Dermis microvascular lymphatic vessel endothelial cell (primary cell): ENCODE data around the gene CDC20. TPM values are rescaled to one million over a fixed set of nuclear protein-coding genes. Genes with fewer than 3 reads are reported as not detected.

Experiments
- DNase-seq, 2 donors: peaks; one replicate each; pipeline versions ENCODE4 v3.0.0 to v3.0.0-alpha.2; 2010; ENCODE audit warnings: low read depth in 2 of 2
- total RNA-seq: library from RNA; depleted of rRNA; stranded (reverse); fragments of >200 nt; gene quantifications from 2 replicates; pipeline ENCODE4 v1.2.1, GENCODE V29; 2014

The CDC20 gene
- total RNA-seq, 1 donor from 2014 or later: 53.7 TPM

DNA sequence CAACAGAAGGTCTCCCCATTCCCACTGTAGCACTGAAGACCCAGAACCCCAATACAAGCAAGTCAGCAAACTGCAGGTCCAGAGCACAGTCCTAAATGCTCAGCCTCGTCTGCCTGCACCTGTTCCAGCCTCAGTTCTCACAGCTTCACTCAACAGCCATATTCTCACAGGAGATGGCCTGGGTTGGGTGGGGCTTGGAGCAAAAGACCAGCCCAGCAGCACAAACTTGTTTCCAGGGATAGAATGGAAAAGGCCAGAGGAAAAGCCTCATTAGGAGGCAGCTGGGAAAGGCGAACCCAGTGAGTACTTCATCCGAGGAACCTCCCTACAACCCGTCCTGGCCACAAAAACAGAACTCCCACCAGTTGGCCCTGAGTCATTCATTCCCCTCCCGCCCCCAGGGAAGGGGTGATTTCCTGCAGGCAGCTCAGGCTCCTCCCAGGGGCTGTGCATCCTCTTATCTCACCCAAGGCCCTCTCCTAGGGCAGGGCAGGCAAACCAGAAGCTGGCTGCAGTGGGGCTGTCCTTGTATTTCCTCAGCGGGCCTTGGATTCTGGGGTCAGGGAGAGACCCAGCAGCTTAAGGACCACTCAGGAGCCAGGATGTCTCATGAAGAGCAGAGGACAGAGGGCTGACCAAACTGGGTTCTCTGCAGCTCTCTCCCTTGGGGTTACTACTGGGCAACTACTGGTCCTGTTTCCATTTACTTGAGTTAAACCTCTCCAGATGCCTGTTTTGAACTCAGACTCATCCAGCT lies 28.6 kb upstream of the CDC20 start:
- DNase-seq: peak; percentile 83 to 94

DNA sequence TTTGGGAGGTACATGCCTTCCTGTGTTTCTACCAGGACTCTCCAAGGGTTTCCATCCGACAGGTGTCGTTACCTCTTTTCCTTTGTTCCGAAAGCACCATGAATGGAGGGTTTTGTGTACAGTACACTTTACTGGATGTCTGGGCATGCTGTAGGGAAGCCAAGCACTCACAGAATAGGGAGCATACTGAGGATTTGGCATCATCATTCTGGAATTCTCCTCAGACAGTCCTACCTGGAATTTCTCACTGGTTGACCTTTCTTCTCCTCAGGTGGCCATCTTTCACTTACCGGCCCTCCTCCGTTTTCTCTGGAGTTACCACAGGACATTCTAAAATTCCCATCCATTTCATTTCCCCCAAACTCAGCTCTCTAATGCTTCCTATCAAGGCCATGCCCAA lies 27.1 kb upstream of the CDC20 start:
- no peak for DNase-seq

DNA sequence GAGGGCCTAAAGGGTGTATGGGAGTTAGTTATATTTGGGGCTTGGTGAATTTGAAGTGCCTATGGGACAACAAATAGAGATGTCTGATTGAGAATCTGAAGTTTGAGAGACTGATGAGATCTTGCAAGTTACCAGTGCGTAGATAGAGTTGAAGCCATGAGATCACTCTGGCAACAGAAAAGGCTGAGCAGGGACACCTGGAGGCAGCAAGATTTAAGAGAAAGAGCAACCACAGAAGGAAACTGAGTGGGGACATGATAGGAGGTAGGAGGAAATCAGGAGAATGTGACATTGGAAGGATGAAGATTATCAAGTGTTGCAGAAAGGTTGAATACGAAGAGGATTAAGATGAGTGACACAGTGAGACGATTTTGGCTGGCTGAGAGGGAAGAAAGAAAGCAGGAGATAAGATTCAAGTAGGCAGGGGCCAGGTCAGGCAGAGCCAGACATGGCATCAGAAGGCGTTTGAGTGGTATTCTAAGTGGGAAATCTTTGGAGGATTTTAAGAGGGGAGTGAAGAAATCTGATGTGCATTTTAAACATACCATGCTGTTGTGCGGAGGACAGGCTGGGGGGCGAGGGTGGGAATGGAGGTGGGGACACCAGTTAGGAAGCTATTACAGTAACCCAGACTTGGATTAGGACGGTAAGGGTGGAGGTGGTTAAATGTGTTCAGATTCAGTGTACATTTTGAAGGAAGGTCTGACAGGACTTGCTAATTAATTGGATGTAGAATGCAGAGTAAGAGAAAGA lies 24.2 kb upstream of the CDC20 start:
- no peak for DNase-seq

DNA sequence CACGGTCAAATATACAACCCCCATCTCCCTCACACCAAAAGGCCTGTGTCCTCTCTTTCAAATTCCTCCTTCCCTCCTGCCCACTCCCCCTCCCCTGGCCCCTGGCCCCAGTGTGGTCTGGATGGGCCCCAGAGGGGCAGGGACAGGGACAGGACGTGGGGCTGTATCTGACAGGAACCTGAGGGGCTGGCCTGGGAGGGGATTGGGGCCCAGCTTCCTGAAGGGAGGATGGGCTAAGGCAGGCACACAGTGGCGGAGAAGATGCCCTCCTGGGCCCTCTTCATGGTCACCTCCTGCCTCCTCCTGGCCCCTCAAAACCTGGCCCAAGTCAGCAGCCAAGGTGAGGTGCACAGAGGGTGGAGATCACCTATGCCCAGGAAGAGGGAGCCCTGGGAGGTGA lies 21.2 kb upstream of the CDC20 start, which contains the start of gene MPL:
MPL (plus strand) TSS at position 231 of the 400 bp plus-strand sequence; CDS start at position 262, 31 bp downstream.
- DNase-seq: no peak

DNA sequence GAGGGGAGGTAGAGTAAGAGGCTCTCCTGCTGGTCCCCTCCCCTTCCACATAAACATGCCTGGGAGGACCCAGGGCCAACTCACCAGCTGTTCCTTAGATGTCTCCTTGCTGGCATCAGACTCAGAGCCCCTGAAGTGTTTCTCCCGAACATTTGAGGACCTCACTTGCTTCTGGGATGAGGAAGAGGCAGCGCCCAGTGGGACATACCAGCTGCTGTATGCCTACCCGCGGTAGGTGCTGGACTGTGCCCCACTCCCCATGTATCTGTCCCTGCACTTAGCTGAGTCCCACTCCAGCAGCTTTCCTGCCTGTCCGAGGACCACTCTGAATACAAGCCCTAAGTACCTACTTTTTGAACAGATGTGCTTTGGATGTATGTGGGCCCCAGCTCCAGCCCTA lies 20.8 kb upstream of the CDC20 start:
- no peak for DNase-seq

DNA sequence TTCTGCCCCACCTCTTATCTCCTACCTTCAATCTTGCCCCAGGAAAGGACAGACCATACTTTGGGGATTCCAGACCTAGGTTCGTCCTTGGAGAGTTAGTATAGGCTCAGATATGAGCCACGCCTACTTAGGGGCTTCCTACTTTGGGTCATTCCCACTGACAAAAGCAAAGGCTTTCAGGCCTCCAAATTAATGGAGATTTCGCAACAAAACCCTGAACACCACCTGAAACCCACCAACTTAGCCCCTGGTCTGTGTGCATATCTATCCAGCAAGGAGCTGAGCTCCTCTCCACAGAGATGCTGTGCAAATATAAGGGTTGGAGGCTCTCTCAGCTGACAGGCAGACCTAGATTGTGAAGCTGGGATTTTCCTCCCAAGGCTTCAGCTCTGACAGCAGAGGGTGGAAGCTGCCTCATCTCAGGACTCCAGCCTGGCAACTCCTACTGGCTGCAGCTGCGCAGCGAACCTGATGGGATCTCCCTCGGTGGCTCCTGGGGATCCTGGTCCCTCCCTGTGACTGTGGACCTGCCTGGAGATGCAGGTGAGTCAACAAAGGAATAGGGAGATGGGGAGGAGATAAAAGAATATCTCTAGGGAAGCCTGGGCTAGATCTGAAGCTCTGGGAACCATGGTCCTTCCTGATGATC lies 19.1 kb upstream of the CDC20 start:
- no peak for DNase-seq

DNA sequence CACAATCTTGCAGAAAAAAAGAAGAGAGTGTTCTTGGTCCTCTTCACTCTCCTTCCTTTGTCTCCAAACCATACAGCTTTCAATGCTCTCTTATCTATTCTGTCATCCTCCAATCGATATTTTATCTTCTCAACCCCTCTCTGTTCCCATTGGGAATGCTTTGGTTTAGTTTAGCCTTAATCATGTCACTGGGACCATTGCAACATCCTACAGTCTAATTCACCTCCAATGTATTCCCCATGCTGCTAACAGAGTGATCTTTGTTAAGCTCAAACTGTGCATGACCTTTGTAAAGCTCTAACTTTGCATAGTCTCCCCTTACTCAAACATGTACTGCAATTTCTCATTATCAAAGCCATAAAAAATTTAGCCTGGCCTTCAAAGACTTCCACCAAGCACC lies 18.2 kb upstream of the CDC20 start:
- DNase-seq: no peak

DNA sequence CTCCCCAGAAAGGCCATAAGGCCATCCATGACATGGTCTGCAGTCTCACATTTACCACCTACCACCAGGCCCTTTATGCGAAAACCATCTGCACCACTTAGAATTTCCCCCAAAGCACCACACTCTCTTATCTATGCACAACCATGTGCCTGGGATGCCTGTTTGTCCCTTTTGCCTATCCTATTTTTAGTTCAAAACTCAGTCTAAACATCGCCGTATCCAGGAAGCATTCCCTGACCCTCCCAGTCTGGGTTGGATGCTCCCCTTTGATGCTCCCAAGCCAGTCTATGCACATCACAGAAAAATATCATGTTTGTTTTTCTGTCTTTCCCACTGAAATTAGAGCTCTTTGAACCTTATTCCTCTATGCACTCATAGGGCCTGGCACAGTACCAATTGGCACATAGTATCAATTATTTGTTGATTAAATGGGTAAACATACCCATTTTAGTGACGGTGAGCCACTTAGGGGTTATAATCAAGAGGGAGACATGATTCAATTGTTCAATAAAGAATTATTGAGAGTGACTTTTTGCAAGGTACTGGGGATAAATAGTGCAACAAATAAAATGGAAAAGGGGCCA lies 14.4 kb upstream of the CDC20 start:
- peak; percentile 85 to 91 for DNase-seq

DNA sequence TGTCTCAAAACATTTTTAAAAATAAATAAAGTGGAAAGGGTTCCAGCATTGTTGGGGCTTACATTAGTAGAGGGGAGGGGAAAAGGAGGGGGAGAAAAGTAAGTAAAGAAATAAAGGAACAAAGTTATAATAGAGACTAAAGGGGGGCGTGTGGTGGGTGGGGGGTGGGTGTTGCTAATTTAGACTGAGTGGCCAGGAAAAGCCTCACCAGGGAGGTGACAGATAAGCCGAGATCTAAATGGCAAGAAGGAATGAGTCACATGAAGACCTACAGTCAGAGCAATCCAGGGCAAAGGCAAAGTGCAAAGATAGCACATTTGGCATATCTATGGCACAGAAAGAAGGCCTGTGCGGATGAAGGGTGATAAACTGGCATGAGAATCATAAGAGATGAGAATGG lies 13.7 kb upstream of the CDC20 start:
- DNase-seq: peak in 1 of 2 donors; percentile 60

DNA sequence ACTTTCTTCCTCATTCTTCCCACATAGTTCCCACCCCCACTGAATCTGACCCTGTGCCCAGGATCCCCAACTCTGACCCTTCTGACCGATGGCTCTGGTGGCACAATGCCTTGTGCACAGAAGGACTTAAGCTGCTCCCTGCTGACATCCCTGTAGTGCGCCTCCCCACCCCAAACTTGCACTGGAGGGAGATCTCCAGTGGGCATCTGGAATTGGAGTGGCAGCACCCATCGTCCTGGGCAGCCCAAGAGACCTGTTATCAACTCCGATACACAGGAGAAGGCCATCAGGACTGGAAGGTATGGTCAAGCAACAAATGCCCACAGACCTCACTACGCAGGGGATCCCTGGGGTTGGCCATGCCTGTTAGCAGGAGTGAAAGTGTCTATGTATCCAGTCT lies 12.1 kb upstream of the CDC20 start:
- DNase-seq: no peak

DNA sequence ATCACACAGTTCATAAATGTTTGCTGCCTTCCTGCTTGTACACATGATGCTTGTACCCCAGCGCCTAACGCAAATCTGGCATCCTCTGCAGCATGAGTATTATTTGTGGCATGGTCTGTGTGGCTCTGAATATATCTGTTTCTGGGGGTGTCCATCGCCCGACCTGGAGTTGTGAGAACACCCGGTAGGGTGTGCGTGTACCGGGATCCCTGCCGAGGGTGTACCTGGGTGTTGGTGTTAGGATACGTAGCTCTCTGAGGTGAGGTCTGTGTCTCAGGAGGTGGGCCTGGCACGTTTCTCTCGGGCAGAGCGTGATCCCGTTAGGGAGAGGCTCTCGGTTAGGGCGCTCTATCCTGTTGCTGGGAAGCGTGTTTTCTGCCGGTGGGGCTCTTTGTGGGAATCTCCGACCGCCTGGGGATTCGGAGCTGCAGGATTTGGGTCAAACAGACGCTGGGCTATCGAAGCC lies 10.4 kb upstream of the CDC20 start:
- no peak for DNase-seq

DNA sequence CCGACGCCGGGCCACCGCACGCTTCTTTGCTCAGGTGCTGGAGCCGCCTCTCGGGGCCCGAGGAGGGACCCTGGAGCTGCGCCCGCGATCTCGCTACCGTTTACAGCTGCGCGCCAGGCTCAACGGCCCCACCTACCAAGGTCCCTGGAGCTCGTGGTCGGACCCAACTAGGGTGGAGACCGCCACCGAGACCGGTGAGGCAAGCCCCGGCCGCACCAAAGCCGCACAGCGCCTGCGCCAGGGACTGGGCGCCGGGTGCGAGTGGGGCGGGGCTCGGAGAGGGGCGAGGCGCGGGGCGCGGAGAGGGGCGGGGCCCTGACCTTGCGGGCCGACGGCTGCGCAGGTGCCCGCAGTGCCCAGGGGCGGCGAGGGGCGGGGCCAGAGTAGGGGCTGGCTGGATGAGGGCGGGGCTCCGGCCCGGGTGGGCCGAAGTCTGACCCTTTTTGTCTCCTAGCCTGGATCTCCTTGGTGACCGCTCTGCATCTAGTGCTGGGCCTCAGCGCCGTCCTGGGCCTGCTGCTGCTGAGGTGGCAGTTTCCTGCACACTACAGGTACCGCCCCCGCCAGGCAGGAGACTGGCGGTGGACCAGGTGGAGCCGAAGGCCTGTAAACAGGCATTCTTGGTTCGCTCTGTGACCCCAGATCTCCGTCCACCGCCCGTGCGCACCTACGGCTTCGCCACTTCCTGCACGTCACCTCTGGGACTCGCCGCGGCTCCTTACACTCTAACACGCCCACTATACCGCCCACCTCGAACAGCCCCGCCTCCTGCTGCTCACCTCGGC lies 9.8 kb upstream of the CDC20 start:
- peak in 1 of 2 donors; percentile 73 for DNase-seq

DNA sequence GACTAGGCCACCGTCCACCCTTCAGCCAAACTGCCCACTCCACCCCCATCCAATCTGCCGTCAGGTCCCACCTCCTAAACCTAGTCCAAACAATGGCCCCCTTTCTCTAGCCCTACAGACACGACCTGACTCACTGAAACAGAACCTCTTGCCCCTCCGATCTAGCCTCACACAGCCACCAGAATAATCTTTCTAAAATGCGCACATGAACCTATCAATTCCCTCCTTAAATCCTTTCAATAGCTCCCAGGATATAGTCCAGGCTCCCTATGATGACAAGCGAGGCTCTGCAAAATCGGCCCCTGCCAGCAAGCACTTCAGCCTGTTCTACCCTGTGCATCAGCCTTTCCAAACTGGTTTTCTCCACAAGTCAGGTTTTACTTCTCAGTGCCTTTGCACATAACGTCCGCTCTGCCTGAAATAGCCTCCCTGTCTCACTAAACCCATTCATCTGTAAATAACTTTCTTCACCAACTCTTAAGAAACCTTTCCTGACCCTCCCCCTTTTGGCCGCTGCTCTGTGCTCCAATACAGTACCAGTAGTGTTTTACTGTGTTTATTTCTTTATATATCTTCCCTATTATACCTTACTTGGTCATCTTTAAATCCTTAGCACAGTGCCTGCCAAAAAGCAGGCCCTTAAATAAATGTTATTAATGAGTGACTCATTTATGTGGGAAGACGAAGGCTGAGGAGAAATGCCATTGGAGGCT lies 9.0 kb upstream of the CDC20 start:
- no peak for DNase-seq

DNA sequence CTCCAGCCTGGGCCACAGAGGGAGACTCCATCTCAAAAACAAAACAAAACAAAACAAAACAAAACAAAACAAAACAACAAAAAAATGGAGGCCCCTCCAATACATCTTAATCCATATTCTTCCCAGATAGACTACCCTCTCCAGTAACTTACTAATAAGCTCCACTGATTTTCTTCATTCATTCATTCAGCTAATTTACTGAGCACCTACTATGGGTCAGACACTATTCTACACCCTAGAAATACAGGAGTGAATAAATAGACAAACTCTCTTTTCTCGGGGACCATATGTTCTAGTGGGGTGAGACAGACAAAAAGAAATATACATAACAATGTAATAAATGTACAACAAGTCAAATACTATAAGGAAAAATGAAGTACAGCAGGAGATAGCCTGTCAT lies 7.8 kb upstream of the CDC20 start:
- DNase-seq: no peak

DNA sequence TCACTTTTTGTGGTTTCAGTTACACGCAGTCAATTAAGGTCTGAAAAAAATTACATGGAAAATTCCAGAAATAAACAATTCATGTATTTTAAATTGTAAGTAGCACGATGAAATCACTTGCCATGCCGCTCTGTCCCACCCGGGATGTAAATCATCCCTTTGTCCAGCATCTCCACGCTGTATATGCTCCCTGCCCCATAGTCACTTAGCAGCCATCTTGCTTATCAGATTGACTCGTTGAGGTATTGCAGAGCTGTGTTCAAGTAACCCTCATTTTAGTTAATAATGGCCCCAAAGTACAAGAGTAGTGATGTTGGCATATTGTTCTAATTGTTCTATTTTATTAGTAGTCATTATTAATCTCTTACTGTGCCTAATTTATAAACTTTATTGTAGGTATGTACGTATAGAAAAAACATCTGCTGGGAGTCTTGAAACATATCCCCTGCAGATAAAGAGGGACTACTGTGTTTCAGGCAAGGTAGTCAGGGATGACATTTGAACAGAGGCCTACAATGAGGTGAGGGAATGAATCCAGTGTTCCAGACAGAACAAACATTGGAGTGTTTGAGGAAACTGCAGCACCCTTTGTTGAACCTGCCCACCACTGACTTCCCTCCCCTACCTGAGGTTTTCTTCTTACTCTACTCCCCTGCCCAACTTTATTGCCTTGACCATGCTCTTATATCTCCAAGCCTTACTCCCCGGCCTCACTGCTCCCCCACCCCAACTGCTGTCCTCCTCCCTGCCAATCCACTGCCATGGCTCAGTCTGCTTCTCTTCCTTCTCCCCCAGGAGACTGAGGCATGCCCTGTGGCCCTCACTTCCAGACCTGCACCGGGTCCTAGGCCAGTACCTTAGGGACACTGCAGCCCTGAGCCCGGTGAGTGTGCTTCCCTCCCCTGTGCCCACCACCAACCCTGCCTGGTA lies 7.1 kb upstream of the CDC20 start:
- no peak for DNase-seq

DNA sequence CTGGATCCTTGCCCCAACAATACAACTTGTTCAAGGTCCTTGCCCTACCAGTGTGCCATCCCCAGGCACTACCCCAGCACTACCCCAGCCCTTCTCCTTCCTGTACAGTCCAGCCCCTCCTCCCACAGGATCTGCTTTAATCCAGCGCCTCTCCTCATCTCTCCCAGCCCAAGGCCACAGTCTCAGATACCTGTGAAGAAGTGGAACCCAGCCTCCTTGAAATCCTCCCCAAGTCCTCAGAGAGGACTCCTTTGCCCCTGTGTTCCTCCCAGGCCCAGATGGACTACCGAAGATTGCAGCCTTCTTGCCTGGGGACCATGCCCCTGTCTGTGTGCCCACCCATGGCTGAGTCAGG lies 6.5 kb upstream of the CDC20 start:
- DNase-seq: no peak

DNA sequence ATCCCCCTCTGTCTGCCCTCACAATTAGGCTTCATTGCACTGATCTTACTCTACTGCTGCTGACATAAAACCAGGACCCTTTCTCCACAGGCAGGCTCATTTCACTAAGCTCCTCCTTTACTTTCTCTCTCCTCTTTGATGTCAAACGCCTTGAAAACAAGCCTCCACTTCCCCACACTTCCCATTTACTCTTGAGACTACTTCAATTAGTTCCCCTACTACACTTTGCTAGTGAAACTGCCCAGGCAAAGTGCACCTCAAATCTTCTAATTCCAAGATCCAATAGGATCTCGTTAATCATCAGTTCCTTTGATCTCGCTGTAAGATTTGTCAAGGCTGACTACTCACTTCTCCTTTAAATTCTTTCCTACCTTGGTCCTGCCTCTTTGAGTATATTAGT lies 5.9 kb upstream of the CDC20 start:
- no peak for DNase-seq

DNA sequence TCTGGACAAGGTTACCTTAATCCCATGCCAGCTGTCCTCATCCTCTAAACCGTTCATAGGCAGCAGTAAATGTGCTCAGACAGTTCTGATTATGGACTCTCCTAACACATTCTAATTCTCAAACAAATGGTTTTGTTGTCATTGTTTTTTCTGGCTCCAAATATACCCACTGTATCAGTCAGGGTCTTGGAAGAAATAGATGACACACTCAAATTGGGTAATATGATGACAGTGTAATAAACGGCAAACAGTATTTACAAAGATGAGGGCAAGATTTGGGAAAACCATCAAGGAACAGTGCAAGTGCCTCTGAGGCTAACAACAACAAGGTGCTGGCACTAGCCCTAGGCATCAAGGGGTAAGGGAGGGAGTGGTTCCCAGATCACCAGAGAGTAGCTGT lies 4.3 kb upstream of the CDC20 start:
- no peak for DNase-seq

DNA sequence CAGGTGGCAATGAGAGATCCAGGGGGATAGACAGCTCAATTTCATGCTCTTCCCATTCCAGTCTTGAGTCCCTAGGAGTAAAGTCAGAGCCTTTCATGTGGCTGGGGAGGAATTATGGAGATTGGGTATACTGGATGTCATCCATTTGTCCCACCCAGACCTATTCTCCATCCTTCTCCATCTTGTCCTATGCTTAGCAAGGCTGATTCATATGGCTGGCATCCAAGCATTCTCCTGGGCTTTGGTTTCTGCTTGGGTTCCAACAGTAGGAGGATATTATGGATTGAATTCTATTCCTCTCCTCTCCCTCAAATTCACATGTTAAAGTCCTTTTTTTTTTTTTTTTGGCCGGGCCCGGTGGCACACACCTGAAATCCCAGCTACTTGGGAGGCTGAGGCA lies 3.8 kb upstream of the CDC20 start:
- DNase-seq: no peak

DNA sequence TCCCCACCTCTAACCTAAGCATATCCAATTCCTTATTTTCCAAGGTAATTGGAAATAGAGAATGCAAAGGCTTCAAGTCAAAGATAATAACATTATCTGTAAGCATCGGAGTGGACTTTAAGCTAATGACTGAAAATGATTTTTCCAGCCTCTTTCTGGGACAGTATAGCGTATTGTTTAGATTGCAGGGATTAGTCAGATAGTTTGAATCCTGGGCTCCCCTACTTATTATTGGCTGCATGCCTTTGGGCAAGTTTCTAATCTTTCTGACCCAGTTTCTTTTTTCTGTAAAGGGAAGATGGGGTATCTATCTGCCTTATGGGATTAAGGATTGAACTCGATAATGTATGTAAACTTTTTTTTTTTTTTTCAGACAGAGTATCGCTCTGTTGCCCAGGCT lies 1.5 kb upstream of the CDC20 start:
- no peak for DNase-seq
